Heart left ventricle (tissue), 16 donors: ENCODE results near the gene FCN3. TPM values are rescaled to one million over a fixed set of nuclear protein-coding genes. Genes with fewer than 3 reads are reported as not detected.

Experiments
- ATAC-seq, 4 donors: fragments of 200-7000 bp; cut with Tn5 transposase; one replicate each; pipeline ENCODE4 v1.9.1; 2020 to 2022; ENCODE audit warnings: moderate library complexity in 4 of 4, mild to moderate bottlenecking in 3 of 4, moderate number of reproducible peaks in 1 of 4
- DNase-seq, 5 donors: peaks; one replicate each; pipeline ENCODE4 v3.0.0-alpha.2; 2020
- H3K27ac ChIP-seq, 12 donors: fragments of 200-600 bp; sonication (generic) in 4 of 12; one replicate each; pipeline versions ENCODE4 v1.5.0 to v1.8.0; 2016 to 2022; ENCODE audit warnings: mild to moderate bottlenecking in 2 of 12
- H3K27me3 ChIP-seq, 9 donors: fragments of 200-600 bp; sonication (generic) in 2 of 9; one replicate each; pipeline versions ENCODE4 v1.5.1 to v1.8.0; 2016 to 2022; ENCODE audit warnings: mild to moderate bottlenecking in 3 of 9
- H3K36me3 ChIP-seq, 9 donors: fragments of 200-600 bp; sonication (generic) in 2 of 9; one replicate each; pipeline versions ENCODE4 v1.5.0 to v1.8.0; 2018 to 2022; ENCODE audit warnings: mild to moderate bottlenecking in 2 of 9
- H3K4me1 ChIP-seq, 12 donors: fragments of 200-600 bp; sonication (generic) in 4 of 12; one replicate each; pipeline versions ENCODE4 v1.5.0 to v1.8.0; 2016 to 2022; ENCODE audit warnings: mild to moderate bottlenecking in 3 of 12
- H3K4me3 ChIP-seq, 12 donors: fragments of 200-600 bp; sonication (generic) in 4 of 12; one replicate each; pipeline versions ENCODE4 v1.5.0 to v1.8.0; 2017 to 2022; ENCODE audit warnings: mild to moderate bottlenecking in 9 of 12, moderate library complexity in 4 of 12
- H3K9me3 ChIP-seq, 12 donors: fragments of 200-600 bp; sonication (generic) in 4 of 12; one replicate each; pipeline versions ENCODE4 v1.5.0 to v1.8.0; 2016 to 2022; ENCODE audit warnings: mild to moderate bottlenecking in 1 of 12
- CTCF ChIP-seq, 12 donors: fragments of 200-600 bp; sonication (generic) in 4 of 12; IDR thresholded peaks; one replicate each; pipeline versions ENCODE4 v1.5.0 to v1.8.0; 2018 to 2022; ENCODE audit warnings: antibody characterized with exemption in 12 of 12, mild to moderate bottlenecking in 5 of 12
- POLR2A ChIP-seq, 2 donors: fragments of 450-650 bp; IDR thresholded peaks; one replicate each; pipeline ENCODE4 v1.6.1; 2017; ENCODE audit warnings: antibody characterized with exemption in 2 of 2, mild to moderate bottlenecking in 2 of 2, moderate library complexity in 2 of 2
- WGBS, 4 donors: extraction: QIAGEN DNeasy Blood & Tissue Kit in 2 of 4; methylation state at CpG; one replicate each; pipeline versions ENCODE4 v1.1.5 to v1.1.7; 2013 to 2018; 5-methylcytosine and 5-hydroxymethylcytosine counted together
- intact Hi-C, 10 donors: fragments of 100-400 bp; cut with DNase I; formaldehyde crosslinking; loops; one replicate each; pipeline versions ENCODE4 v1.11.1 to v1.14.2; 2022
- polyA plus RNA-seq, 2 donors: library from polyadenylated mRNA; stranded (reverse); fragments of 200-250 nt; gene quantifications; one replicate each; pipeline ENCODE4 v1.2.3, GENCODE V29; 2013
- total RNA-seq, 9 donors: library from RNA; depleted of rRNA in 2 of 9; stranded (reverse); fragments of >200 nt in 2 of 9; fragmentation: NEBNext Ultra II Directional in 3 of 9; extraction: Animal tissue kit (Norgen Biotek cat#: 25700) in 3 of 9; gene quantifications; one replicate each; pipeline versions ENCODE4 v1.1.0 to v1.2.4, GENCODE V29; 2016 to 2023
- donor health status: ischemic (EF 13 %, LVEDD 7.1; RV severe dilation, severe dysfunction).
- donor health status: healthy with polysubstance abuse.
- donor health status: DM: no; HTN: yes; CAD: no.
- donor health status: DM: no; HTN: no; CAD: no.
- donor health status: ischemic (EF 25% LVEDD 6.9; RV normal size, moderate dysfunction).
- donor health status: ischemic (EF 25% LVEDD 5.7; RV mildly dilated, moderate dysfunction).
- donor health status: healthy.
- donor health status: DM: yes; HTN: yes; CAD: no.
- donor health status: ischemic (EF 35%, LVEDD 5.7; RV mildly dilated, moderate dysfunction).
- donor health status: nonischemic (EF 11% LVEDD 7.7; RV severe dilation, severe dysfunction).
- donor health status: DM: yes; HTN: yes; CAD: no.
- donor health status: PGD.
- donor health status: ischemic (EF 29% LVEDD 5.4; RV normal size, mild dysfunction).
- donor health status: nonischemic (EF 23%, LVEDD 6.1; RV moderate dilation, normal function).

FCN3 gene
- total and polyA plus RNA-seq, 11 donors: 2.4 to 141 (median 35.4) TPM

DNA sequence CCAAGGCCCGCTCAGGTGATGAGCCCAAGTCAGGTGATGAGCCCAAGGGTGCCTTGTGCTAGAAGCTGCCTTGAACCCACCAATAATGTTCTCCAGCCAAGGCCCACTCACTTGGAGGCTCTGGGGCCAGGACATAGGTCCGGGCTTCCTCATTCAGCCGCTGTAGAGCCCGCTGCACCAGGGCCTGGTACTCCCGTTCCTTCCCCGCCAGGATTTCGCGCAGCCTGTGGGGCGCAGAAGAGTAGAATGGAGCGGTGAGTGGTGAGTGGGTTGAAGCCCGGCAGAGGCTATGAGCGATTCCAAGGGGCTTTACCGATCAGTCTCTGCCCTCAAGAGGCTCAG is 18.4 kb downstream of the FCN3 start:
- Histone ChIP-seq H3K4me3 (no peak overlapping the region), H3K27me3 (no peaks in the 10 kb centered on the region), H3K9me3 (no peaks in the 10 kb centered on the region), H3K27ac (no peak overlapping the region), H3K36me3 (peaks cover 0 to 81% (median 73%) of the 10 kb centered on the region in 9 donors), H3K4me1 (peaks cover 0 to 31% (median 6%) of the 10 kb centered on the region in 12 donors)
- intact Hi-C loops: loop anchor here in 9 of 10 donors (2.0 to 10.0 kb wide), 4 partner anchors 33 to 55 kb away; partner anchors contain the start of gene GPR3 (in 8 of the 9)
- 91 to 95% (median 93%) methylated on average over 8 to 13 of the region's 13 CpGs for whole genome bisulfite sequencing, 4 donors
- DNase-seq: peak in 1 of 5 donors; percentile 21
- TF ChIP-seq CTCF (IDR thresholded peaks at IDR 0.05): no peak
- TF ChIP-seq POLR2A (IDR thresholded peaks at IDR 0.05): no peak
- no peak for ATAC-seq

- Histone ChIP-seq H3K27ac (no peak overlapping the region), H3K9me3 (no peaks in the 10 kb centered on the region), H3K4me3 (no peak overlapping the region), H3K36me3 (peaks cover 0 to 75% (median 67%) of the 10 kb centered on the region in 9 donors), H3K4me1 (peaks cover 0 to 32% (median 11%) of the 10 kb centered on the region in 12 donors), H3K27me3 (no peaks in the 10 kb centered on the region)
- TF ChIP-seq POLR2A (IDR thresholded peaks at IDR 0.05): no peak
- no peak for TF ChIP-seq CTCF (IDR thresholded peaks at IDR 0.05)
- no peak for ATAC-seq
- 86 to 96% (median 95%) methylated on average over 5 of the region's 5 CpGs for WGBS, 4 donors
- DNase-seq: no peak
- intact Hi-C loops: loop anchor here in 9 of 10 donors (2.0 to 10.0 kb wide), 4 partner anchors 33 to 55 kb away; partner anchors contain the start of gene GPR3 (in 8 of the 9)
These were observed 18.9 kb downstream of the FCN3 start for GRCh38 chr1:27355683-27356082.

GRCh38 chr1:27353629-27354028 is 21.0 kb downstream of the FCN3 start:
- Histone ChIP-seq H3K4me1 (peaks cover 0 to 41% (median 26%) of the 10 kb centered on the region in 12 donors), H3K36me3 (peaks cover 0 to 55% (median 50%) of the 10 kb centered on the region in 9 donors), H3K9me3 (no peaks in the 10 kb centered on the region), H3K27ac (no peak overlapping the region), H3K27me3 (no peaks in the 10 kb centered on the region), H3K4me3 (no peak overlapping the region)
- DNase-seq (no peak), ATAC-seq (no peak)
- TF ChIP-seq POLR2A (IDR thresholded peaks at IDR 0.05): no peak
- no peak for TF ChIP-seq CTCF (IDR thresholded peaks at IDR 0.05)
- WGBS, 4 donors: 90 to 100% (median 95%) methylated on average over 3 of the region's 3 CpGs
- intact Hi-C loops: loop anchor here in 2 of 10 donors (5.0 to 10.0 kb wide), 2 partner anchors 41 to 49 kb away; no protein-coding TSS in a partner anchor

- TF ChIP-seq CTCF (IDR thresholded peaks at IDR 0.05) (no peak), POLR2A (IDR thresholded peaks at IDR 0.05) (no peak)
- WGBS, 4 donors: 86 to 92% (median 88%) methylated on average over 7 to 13 of the region's 13 CpGs
- Histone ChIP-seq H3K9me3 (no peaks in the 10 kb centered on the region), H3K27me3 (no peaks in the 10 kb centered on the region), H3K4me3 (no peak overlapping the region), H3K27ac (no peak overlapping the region), H3K4me1 (peaks cover 0 to 42% (median 26%) of the 10 kb centered on the region in 12 donors), H3K36me3 (peaks cover 0 to 50% (median 46%) of the 10 kb centered on the region in 9 donors)
- intact Hi-C loops: loop anchor here in 2 of 10 donors (5.0 to 10.0 kb wide), 2 partner anchors 41 to 48 kb away; no protein-coding TSS in a partner anchor
- peak in 1 of 5 donors; percentile 66 for DNase-seq
- ATAC-seq: peak in 1 of 4 donors; percentile 2
These were observed 21.5 kb downstream of the FCN3 start for GRCh38 chr1:27353166-27353565.
